Measurements from ENCODE around the gene FKBP5.

The FKBP5 gene

GRCh38 chr6:35558571-35558970 lies 130.1 kb downstream of the FKBP5 start:
- no peak for ATAC-seq
- no peak for TF ChIP-seq ESRRG (CRISPR knock-in tag; IDR thresholded peaks at IDR 0.05)
- TF ChIP-seq BACH2 (CRISPR knock-in tag; IDR thresholded peaks at IDR 0.05; ENCODE audit: borderline replicate concordance), result no peak
- TF ChIP-seq, protein P1, sequence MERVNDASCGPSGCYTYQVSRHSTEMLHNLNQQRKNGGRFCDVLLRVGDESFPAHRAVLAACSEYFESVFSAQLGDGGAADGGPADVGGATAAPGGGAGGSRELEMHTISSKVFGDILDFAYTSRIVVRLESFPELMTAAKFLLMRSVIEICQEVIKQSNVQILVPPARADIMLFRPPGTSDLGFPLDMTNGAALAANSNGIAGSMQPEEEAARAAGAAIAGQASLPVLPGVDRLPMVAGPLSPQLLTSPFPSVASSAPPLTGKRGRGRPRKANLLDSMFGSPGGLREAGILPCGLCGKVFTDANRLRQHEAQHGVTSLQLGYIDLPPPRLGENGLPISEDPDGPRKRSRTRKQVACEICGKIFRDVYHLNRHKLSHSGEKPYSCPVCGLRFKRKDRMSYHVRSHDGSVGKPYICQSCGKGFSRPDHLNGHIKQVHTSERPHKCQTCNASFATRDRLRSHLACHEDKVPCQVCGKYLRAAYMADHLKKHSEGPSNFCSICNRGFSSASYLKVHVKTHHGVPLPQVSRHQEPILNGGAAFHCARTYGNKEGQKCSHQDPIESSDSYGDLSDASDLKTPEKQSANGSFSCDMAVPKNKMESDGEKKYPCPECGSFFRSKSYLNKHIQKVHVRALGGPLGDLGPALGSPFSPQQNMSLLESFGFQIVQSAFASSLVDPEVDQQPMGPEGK (CRISPR knock-in tag; IDR thresholded peaks at IDR 0.05; ENCODE audit: borderline replicate concordance), result no peak
- no peak for TF ChIP-seq GLIS3 (CRISPR knock-in tag; IDR thresholded peaks at IDR 0.05)
- no peak for TF ChIP-seq ZC3H10 (CRISPR knock-in tag; IDR thresholded peaks at IDR 0.05)
- no peak for TF ChIP-seq ZNF565 (CRISPR knock-in tag; conservative IDR thresholded peaks at IDR 0.05; ENCODE audit: low read depth)
- TF ChIP-seq SNAI2 (CRISPR knock-in tag; IDR thresholded peaks at IDR 0.05), result no peak
- TF ChIP-seq ZFP3 (CRISPR knock-in tag; IDR thresholded peaks at IDR 0.05), result no peak
- TF ChIP-seq TCF4 (CRISPR knock-in tag; IDR thresholded peaks at IDR 0.05; ENCODE audit: borderline replicate concordance), result no peak
- TF ChIP-seq ZNF70 (CRISPR knock-in tag; IDR thresholded peaks at IDR 0.05), result no peak

- no peak for ATAC-seq
- no peak for TF ChIP-seq ZFP3 (CRISPR knock-in tag; IDR thresholded peaks at IDR 0.05)
- TF ChIP-seq, protein P1 (CRISPR knock-in tag; IDR thresholded peaks at IDR 0.05; ENCODE audit: borderline replicate concordance), result no peak
- no peak for TF ChIP-seq ZC3H10 (CRISPR knock-in tag; IDR thresholded peaks at IDR 0.05)
- no peak for TF ChIP-seq CSRNP3 (CRISPR knock-in tag; IDR thresholded peaks at IDR 0.05)
- TF ChIP-seq ISL1 (CRISPR knock-in tag; IDR thresholded peaks at IDR 0.05), result no peak
- no peak for TF ChIP-seq CREB5 (CRISPR knock-in tag; IDR thresholded peaks at IDR 0.05; ENCODE audit: low read depth)
- TF ChIP-seq OSR1 (CRISPR knock-in tag; IDR thresholded peaks at IDR 0.05), result no peak
- TF ChIP-seq POU6F1 (CRISPR knock-in tag; IDR thresholded peaks at IDR 0.05; ENCODE audit: borderline replicate concordance, low read depth), result no peak
- TF ChIP-seq SNAI2 (CRISPR knock-in tag; IDR thresholded peaks at IDR 0.05), result no peak
- TF ChIP-seq TOX (CRISPR knock-in tag; IDR thresholded peaks at IDR 0.05; ENCODE audit: borderline replicate concordance), result no peak
- TF ChIP-seq GLIS3 (CRISPR knock-in tag; IDR thresholded peaks at IDR 0.05), result no peak
- no peak for TF ChIP-seq ZNF565 (CRISPR knock-in tag; conservative IDR thresholded peaks at IDR 0.05; ENCODE audit: low read depth)
These were observed 131.5 kb downstream of the FKBP5 start for GRCh38 chr6:35557239-35557638.

DNA sequence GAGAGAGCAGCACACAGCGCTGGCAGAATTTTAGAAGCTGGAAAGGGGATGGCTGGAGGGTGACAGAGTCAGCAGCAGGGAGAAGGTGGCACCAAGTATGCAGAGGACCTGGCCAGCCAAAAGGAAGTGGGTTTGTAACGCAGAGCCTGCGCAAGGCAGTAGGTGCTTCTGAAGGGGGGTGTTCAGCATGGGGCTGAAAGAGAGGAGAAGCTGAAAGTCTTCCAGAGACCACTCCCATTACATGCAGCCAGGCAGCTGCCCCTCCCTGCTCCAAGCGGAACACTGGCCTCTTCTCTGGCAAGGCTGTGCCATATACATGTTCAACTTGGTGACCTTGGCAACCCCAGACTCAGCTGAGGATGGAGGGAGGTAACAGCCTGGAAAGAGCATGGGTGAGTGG lies 133.9 kb downstream of the FKBP5 start:
- no peak for ATAC-seq
- TF ChIP-seq RARB (CRISPR knock-in tag; IDR thresholded peaks at IDR 0.05), result no peak
- TF ChIP-seq GLIS3 (CRISPR knock-in tag; IDR thresholded peaks at IDR 0.05), result no peak
- no peak for TF ChIP-seq SNAI2 (CRISPR knock-in tag; IDR thresholded peaks at IDR 0.05)
- TF ChIP-seq TOX (CRISPR knock-in tag; IDR thresholded peaks at IDR 0.05; ENCODE audit: borderline replicate concordance), result no peak
- no peak for TF ChIP-seq ESRRG (CRISPR knock-in tag; IDR thresholded peaks at IDR 0.05)
- TF ChIP-seq CSRNP3 (CRISPR knock-in tag; IDR thresholded peaks at IDR 0.05), result no peak
- no peak for TF ChIP-seq ISL1 (CRISPR knock-in tag; IDR thresholded peaks at IDR 0.05)
- no peak for TF ChIP-seq CSDC2 (CRISPR knock-in tag; IDR thresholded peaks at IDR 0.05)
- no peak for TF ChIP-seq OSR1 (CRISPR knock-in tag; IDR thresholded peaks at IDR 0.05)
- no peak for TF ChIP-seq ARNTL (CRISPR knock-in tag; IDR thresholded peaks at IDR 0.05; ENCODE audit: borderline replicate concordance, low read depth)
- TF ChIP-seq, protein P1 (CRISPR knock-in tag; IDR thresholded peaks at IDR 0.05; ENCODE audit: borderline replicate concordance), result no peak
